Neural crest cell (in vitro differentiated cells): ENCODE data around the gene F10. TPM values are rescaled to one million over a fixed set of nuclear protein-coding genes. Genes with fewer than 3 reads are reported as not detected.

Experiments
- DNase-seq: peaks from one replicate; pipeline ENCODE4 v3.0.0; 2021; ENCODE audit warnings: low read depth, mixed read lengths, low spot score
- H3K27ac Mint-ChIP-seq: one replicate; pipeline ENCODE4 v1.8.0; 2021; ENCODE audit warnings: mild to moderate bottlenecking, mixed read lengths; ENCODE audit not compliant: unreplicated experiment
- H3K27me3 Mint-ChIP-seq: 2 replicates; pipeline ENCODE4 v1.8.0; 2021; ENCODE audit warnings: low read depth, mild to moderate bottlenecking, mixed read lengths
- H3K36me3 Mint-ChIP-seq: 2 replicates; pipeline ENCODE4 v1.8.0; 2021; ENCODE audit warnings: low read depth, mild to moderate bottlenecking, mixed read lengths
- H3K4me1 Mint-ChIP-seq: 2 replicates; pipeline ENCODE4 v1.8.0; 2021; ENCODE audit warnings: mixed read lengths
- H3K4me3 Mint-ChIP-seq: one replicate; pipeline ENCODE4 v1.8.0; 2021; ENCODE audit warnings: mild to moderate bottlenecking, mixed read lengths
- H3K9me3 Mint-ChIP-seq: 2 replicates; pipeline ENCODE4 v1.8.0; 2021; ENCODE audit warnings: mixed read lengths
- CTCF ChIP-seq: fragments of 200-600 bp; sonication (generic); conservative IDR thresholded peaks from 2 replicates; pipeline ENCODE4 v1.5.0; 2021; ENCODE audit warnings: antibody characterized with exemption, mild to moderate bottlenecking
- total RNA-seq: library from RNA; stranded (reverse); gene quantifications from 2 replicates; pipeline ENCODE4 v1.2.1, GENCODE V29; 2021

F10 gene
- total RNA-seq, 1 donor from 2014 or later: 0.89 TPM

- DNase-seq: no peak
- Mint-ChIP-seq H3K9me3 (no peaks in the 10 kb centered on the region), H3K4me1 (no peaks in the 10 kb centered on the region), H3K4me3 (no peak overlapping the region), H3K27ac (no peak overlapping the region), H3K27me3 (peaks cover 2% of the 10 kb centered on the region), H3K36me3 (no peaks in the 10 kb centered on the region)
- no peak for TF ChIP-seq CTCF
Observed at GRCh38 chr13:113091211-113091771, 31.3 kb upstream of the F10 start.

GRCh38 chr13:113091891-113092775 is 30.5 kb upstream of the F10 start:
- no peaks in the 10 kb centered on the region for H3K9me3 Mint-ChIP-seq
- DNase-seq: no peak
- H3K36me3 Mint-ChIP-seq: no peaks in the 10 kb centered on the region

GRCh38 chr13:113092776-113093579 is 29.6 kb upstream of the F10 start:
- H3K4me1 Mint-ChIP-seq: peaks cover 3% of the 10 kb centered on the region
- no peaks in the 10 kb centered on the region for H3K36me3 Mint-ChIP-seq
- no peaks in the 10 kb centered on the region for H3K9me3 Mint-ChIP-seq
- H3K27me3 Mint-ChIP-seq: peaks cover 3% of the 10 kb centered on the region
- DNase-seq: no peak
- no peak overlapping the region for H3K27ac Mint-ChIP-seq
- H3K4me3 Mint-ChIP-seq: no peak overlapping the region
- no peak for TF ChIP-seq CTCF

More at GRCh38 chr13:113091891-113092775, 30.5 kb upstream of the F10 start:
- no peak for TF ChIP-seq CTCF
- peaks cover 2% of the 10 kb centered on the region for H3K27me3 Mint-ChIP-seq
- no peak overlapping the region for H3K27ac Mint-ChIP-seq
- no peaks in the 10 kb centered on the region for H3K4me1 Mint-ChIP-seq
- no peak overlapping the region for H3K4me3 Mint-ChIP-seq

GRCh38 chr13:113093580-113094409 is 28.8 kb upstream of the F10 start:
- Mint-ChIP-seq H3K27ac (no peak overlapping the region), H3K36me3 (no peaks in the 10 kb centered on the region), H3K4me1 (peaks cover 11% of the 10 kb centered on the region), H3K27me3 (peaks cover 4% of the 10 kb centered on the region), H3K4me3 (no peak overlapping the region), H3K9me3 (no peaks in the 10 kb centered on the region)
- TF ChIP-seq CTCF: no peak
- DNase-seq: no peak

GRCh38 chr13:113094410-113094800 is 28.2 kb upstream of the F10 start:
- Mint-ChIP-seq H3K36me3 (no peaks in the 10 kb centered on the region), H3K4me3 (no peak overlapping the region), H3K9me3 (no peaks in the 10 kb centered on the region), H3K4me1 (peaks cover 14% of the 10 kb centered on the region), H3K27me3 (peaks cover 4% of the 10 kb centered on the region), H3K27ac (no peak overlapping the region)
- no peak for DNase-seq
- TF ChIP-seq CTCF: no peak
